ENCODE results near the gene LAMA5.

GRCh38 chr20:62352402-62353288, 14.5 kb downstream of the LAMA5 start:
- TF ChIP-seq CTCF (IDR thresholded peaks at IDR 0.05) (peak; percentile 38), EP300 (IDR thresholded peaks at IDR 0.05) (0 out of 5 replicates have a peak, but pooled peaks of 1 of the 2 experiments have one; percentile 18), HDAC2 (IDR thresholded peaks at IDR 0.05) (no peak), MYC (IDR thresholded peaks at IDR 0.05; ENCODE audit: borderline replicate concordance, low read length) (no peak)

Measured in A549 (cell line).